ENCODE data around the gene PLXNA4.

DNA sequence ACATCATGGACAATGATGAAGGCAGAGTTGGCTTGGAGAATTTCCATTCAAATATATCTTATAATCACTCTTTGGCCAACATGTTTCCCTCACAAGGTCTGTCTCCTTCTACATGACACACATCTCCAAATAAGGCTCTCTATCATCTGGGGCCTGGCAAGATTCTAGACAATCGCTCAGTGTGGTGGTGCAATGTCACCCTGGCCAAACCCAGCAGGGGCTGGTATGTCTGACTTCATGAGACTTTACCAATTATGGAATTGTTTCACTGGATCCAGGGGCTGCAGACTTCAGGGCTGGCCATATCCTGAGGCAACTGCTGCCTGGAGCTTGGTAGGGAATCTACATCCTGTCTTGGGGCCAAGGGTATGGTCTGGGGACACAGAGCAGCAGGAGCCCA lies 319.0 kb downstream of the PLXNA4 start:
- TF ChIP-seq, protein P1, sequence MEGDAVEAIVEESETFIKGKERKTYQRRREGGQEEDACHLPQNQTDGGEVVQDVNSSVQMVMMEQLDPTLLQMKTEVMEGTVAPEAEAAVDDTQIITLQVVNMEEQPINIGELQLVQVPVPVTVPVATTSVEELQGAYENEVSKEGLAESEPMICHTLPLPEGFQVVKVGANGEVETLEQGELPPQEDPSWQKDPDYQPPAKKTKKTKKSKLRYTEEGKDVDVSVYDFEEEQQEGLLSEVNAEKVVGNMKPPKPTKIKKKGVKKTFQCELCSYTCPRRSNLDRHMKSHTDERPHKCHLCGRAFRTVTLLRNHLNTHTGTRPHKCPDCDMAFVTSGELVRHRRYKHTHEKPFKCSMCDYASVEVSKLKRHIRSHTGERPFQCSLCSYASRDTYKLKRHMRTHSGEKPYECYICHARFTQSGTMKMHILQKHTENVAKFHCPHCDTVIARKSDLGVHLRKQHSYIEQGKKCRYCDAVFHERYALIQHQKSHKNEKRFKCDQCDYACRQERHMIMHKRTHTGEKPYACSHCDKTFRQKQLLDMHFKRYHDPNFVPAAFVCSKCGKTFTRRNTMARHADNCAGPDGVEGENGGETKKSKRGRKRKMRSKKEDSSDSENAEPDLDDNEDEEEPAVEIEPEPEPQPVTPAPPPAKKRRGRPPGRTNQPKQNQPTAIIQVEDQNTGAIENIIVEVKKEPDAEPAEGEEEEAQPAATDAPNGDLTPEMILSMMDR (IDR thresholded peaks at IDR 0.05): no peak
- TF ChIP-seq POLR2A (IDR thresholded peaks at IDR 0.05): no peak

Measured in lower leg skin (tissue), 3 donors.